GM23338 (cell line): ENCODE data around the gene CD68. TPM values are rescaled to one million over a fixed set of nuclear protein-coding genes. Genes with fewer than 3 reads are reported as not detected.

Source experiments
- ATAC-seq: fragments of 200-7000 bp; cut with Tn5 transposase; 3 replicates; pipeline ENCODE4 v1.9.1; 2020
- DNase-seq: peaks from one replicate; pipeline ENCODE4 v3.0.0-alpha.2; 2015; ENCODE audit warnings: low spot score
- H2AFZ ChIP-seq: fragments of 200-600 bp; sonication (generic); 2 replicates; pipeline ENCODE4 v1.8.0; 2016; ENCODE audit warnings: antibody characterized with exemption, mild to moderate bottlenecking, moderate library complexity
- H3F3A ChIP-seq: fragments of 200-600 bp; sonication (generic); replicated peaks from 2 replicates; pipeline ENCODE4 v1.8.0; 2017; ENCODE audit warnings: antibody characterized with exemption, mixed run types, low read depth
- H3K27ac ChIP-seq: fragments of 200-600 bp; sonication (generic); 2 replicates; pipeline ENCODE4 v1.6.1; 2016; ENCODE audit warnings: low read depth
- H3K27me3 ChIP-seq: fragments of 200-600 bp; sonication (generic); 2 replicates; pipeline ENCODE4 v1.8.0; 2016; ENCODE audit warnings: mild to moderate bottlenecking, mixed run types, moderate library complexity; ENCODE audit not compliant: insufficient read depth
- H3K36me3 ChIP-seq: fragments of 200-600 bp; sonication (generic); 2 replicates; pipeline ENCODE4 v1.8.0; 2016; ENCODE audit warnings: mild to moderate bottlenecking; ENCODE audit not compliant: insufficient read depth
- H3K4me1 ChIP-seq: fragments of 200-600 bp; sonication (generic); 2 replicates; pipeline ENCODE4 v1.8.0; 2016; ENCODE audit warnings: mild to moderate bottlenecking, moderate library complexity; ENCODE audit not compliant: insufficient read depth
- H3K4me2 ChIP-seq: fragments of 200-600 bp; sonication (generic); 2 replicates; pipeline ENCODE4 v1.7.1; 2017; ENCODE audit warnings: mixed run types
- H3K4me3 ChIP-seq: fragments of 200-600 bp; sonication (generic); 2 replicates; pipeline ENCODE4 v1.6.1; 2016; ENCODE audit warnings: mixed run types
- H3K79me2 ChIP-seq: fragments of 200-600 bp; sonication (generic); replicated peaks from 2 replicates; pipeline ENCODE4 v1.8.0; 2017; ENCODE audit warnings: mild to moderate bottlenecking; ENCODE audit not compliant: insufficient read depth
- H3K9me2 ChIP-seq: fragments of 200-600 bp; sonication (generic); 2 replicates; pipeline ENCODE4 v1.8.0; 2017; ENCODE audit not compliant: insufficient read depth
- H4K20me1 ChIP-seq: fragments of 200-600 bp; sonication (generic); replicated peaks from 2 replicates; pipeline ENCODE4 v1.8.0; 2017; ENCODE audit warnings: mild to moderate bottlenecking; ENCODE audit not compliant: insufficient read depth
- H3K27ac Mint-ChIP-seq: 2 replicates; pipeline ENCODE4 v1.8.0; 2020; ENCODE audit warnings: inconsistent platforms, mild to moderate bottlenecking, moderate library complexity, mixed read lengths
- H3K27me3 Mint-ChIP-seq: 3 replicates; pipeline ENCODE4 v1.8.0; 2022; ENCODE audit warnings: low read depth, mild to moderate bottlenecking, moderate library complexity, mixed read lengths, inconsistent platforms; ENCODE audit not compliant: insufficient read depth, poor library complexity
- H3K36me3 Mint-ChIP-seq: 3 replicates; pipeline ENCODE4 v1.8.0; 2021; ENCODE audit warnings: low read depth, mild to moderate bottlenecking, inconsistent platforms, moderate library complexity, mixed read lengths
- H3K4me1 Mint-ChIP-seq: 3 replicates; pipeline ENCODE4 v1.8.0; 2020; ENCODE audit warnings: mild to moderate bottlenecking, inconsistent platforms, mixed read lengths
- H3K4me3 Mint-ChIP-seq: 3 replicates; pipeline ENCODE4 v1.8.0; 2021; ENCODE audit warnings: moderate library complexity, mild to moderate bottlenecking, inconsistent platforms, mixed read lengths
- H3K9me3 Mint-ChIP-seq: 3 replicates; pipeline ENCODE4 v1.8.0; 2020; ENCODE audit warnings: moderate library complexity, mild to moderate bottlenecking, inconsistent platforms, mixed read lengths
- CREB1 ChIP-seq: fragments of 250-450 bp; sonication (Bioruptor Pico); IDR thresholded peaks from 2 replicates; pipeline ENCODE4 v1.5.0; 2020; ENCODE audit warnings: low read depth, mild to moderate bottlenecking, moderate library complexity
- CTCF ChIP-seq, 2 experiments: fragments of 200-600 bp in 1 of 2; sonication (generic) in 1 of 2; conservative IDR thresholded peaks; 2 replicates each; pipeline versions ENCODE4 v1.5.1 to v1.6.1; 2016 to 2017; ENCODE audit warnings: antibody characterized with exemption in 2 of 2, low read depth in 2 of 2, mild to moderate bottlenecking in 2 of 2, moderate library complexity in 1 of 2
- ETS1 ChIP-seq: IDR thresholded peaks from 2 replicates; pipeline ENCODE4 v1.6.1; 2016; ENCODE audit warnings: antibody characterized with exemption
- EZH2 ChIP-seq: fragments of 200-600 bp; sonication (generic); IDR thresholded peaks from one replicate; pipeline ENCODE4 v1.8.0; 2017; ENCODE audit warnings: antibody characterized with exemption, mild to moderate bottlenecking, low read depth; ENCODE audit not compliant: unreplicated experiment
- JUNB ChIP-seq: IDR thresholded peaks from one replicate; pipeline ENCODE4 v1.6.1; 2016; ENCODE audit warnings: antibody characterized with exemption; ENCODE audit not compliant: unreplicated experiment
- REST ChIP-seq: IDR thresholded peaks from one replicate; pipeline ENCODE4 v1.6.1; 2018; ENCODE audit warnings: antibody characterized with exemption; ENCODE audit not compliant: unreplicated experiment
- STAT1 ChIP-seq: IDR thresholded peaks from one replicate; pipeline ENCODE4 v1.6.1; 2016; ENCODE audit warnings: antibody characterized with exemption; ENCODE audit not compliant: unreplicated experiment
- ZNF114 ChIP-seq: fragments of 250-450 bp; sonication (Bioruptor Pico); IDR thresholded peaks from 2 replicates; pipeline ENCODE4 v1.5.0; 2020; ENCODE audit warnings: mild to moderate bottlenecking, moderate library complexity
- ZNF331 ChIP-seq: fragments of 250-450 bp; sonication (Bioruptor Pico); IDR thresholded peaks from 2 replicates; pipeline ENCODE4 v1.5.0; 2020; ENCODE audit warnings: low read depth, mild to moderate bottlenecking, moderate library complexity
- polyA plus RNA-seq: library from polyadenylated mRNA; unstranded; fragments of >200 nt; fragmentation: Nextera tagmentation; extraction: Ambion mirVana; gene quantifications from 2 replicates; pipeline ENCODE4 v1.2.1, GENCODE V29; 2016
- total RNA-seq: library from RNA; depleted of rRNA; stranded (reverse); fragments of >200 nt; shearing (Covaris generic); gene quantifications from 2 replicates; pipeline ENCODE4 v1.2.3, GENCODE V29; 2014

The CD68 gene
- total and polyA plus RNA-seq, 2 experiments from 2014 or later: not detected

DNA sequence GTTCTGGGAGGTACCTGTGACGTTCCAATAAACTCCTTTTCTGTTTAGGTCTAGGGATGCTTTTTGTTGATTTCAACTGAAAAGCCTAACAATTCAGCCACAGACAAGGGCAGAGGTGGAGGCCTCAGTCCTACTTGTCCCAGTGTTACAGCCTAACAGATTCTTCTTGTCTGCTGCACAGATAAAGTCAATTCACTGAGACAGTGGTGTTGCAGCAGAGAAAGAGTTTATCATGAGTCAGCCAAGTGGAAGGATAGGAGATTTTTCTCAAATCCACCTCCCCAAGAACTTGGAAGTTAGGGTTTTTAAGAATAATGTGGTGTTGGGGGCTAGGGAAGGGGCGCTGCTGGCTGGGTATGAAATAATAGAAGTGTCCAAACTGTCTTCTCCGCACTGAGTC, 41.4 kb upstream of the CD68 start (continued):
- TF ChIP-seq REST (no peak), ETS1 (no peak)

DNA sequence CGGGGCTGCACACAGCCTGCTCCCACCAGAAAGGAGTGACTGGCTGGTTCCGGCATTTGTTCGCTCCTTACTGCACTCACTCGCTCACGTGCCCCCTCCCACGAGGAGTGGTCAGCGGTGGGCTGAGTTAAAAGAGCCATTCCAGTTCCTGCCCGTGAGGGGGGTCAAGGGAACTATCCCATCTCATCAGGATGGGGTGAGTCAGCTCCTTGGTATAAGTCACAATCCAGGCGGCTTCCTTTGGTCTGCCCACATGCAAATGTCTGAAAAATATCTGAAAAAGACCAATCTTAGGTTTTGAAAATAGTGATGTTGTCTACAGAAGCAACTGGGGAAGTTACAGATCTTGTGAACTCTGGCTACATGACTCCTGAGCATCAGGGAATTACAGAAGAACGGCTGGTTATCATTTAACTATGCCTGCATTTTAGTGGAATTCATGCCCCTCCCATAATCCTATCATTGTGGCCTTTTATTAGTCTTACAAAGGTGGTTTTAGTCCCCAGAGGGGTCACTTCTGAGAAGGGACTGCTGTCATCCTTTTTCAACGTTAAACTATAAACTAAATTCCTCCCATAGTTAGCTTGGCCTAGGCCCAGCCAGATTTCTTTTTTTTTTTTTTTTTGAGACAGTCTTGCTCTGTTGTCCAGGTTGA, 40.4 kb upstream of the CD68 start:
- H3K9me2 ChIP-seq: no peaks in the 10 kb centered on the region
- Mint-ChIP-seq H3K27ac (no peak overlapping the region), H3K9me3 (no peaks in the 10 kb centered on the region), H3K36me3 (no peaks in the 10 kb centered on the region), H3K27me3 (peaks cover 11% of the 10 kb centered on the region), H3K4me1 (no peaks in the 10 kb centered on the region), H3K4me3 (no peak overlapping the region)
- H3K27ac ChIP-seq: no peak overlapping the region
- DNase-seq: no peak
- no peaks in the 10 kb centered on the region for H4K20me1 ChIP-seq
- no peaks in the 10 kb centered on the region for H3K27me3 ChIP-seq
- H3K4me2 ChIP-seq: no peak overlapping the region
- no peak overlapping the region for H3K4me3 ChIP-seq
- H3F3A ChIP-seq: no peaks in the 10 kb centered on the region
- ATAC-seq: no peak
- H2AFZ ChIP-seq: no peak overlapping the region; the same call in 1 of the 2 replicates
- H3K36me3 ChIP-seq: no peaks in the 10 kb centered on the region
- H3K79me2 ChIP-seq: no peaks in the 10 kb centered on the region
- H3K4me1 ChIP-seq: no peaks in the 10 kb centered on the region
- no peak for TF ChIP-seq CTCF (conservative IDR thresholded peaks at IDR 0.05; ENCODE audit: low read depth in 2 of 2)
- no peak for TF ChIP-seq ETS1
- no peak for TF ChIP-seq JUNB
- no peak for TF ChIP-seq ZNF331 (CRISPR knock-in tag)
- TF ChIP-seq REST: no peak
- TF ChIP-seq STAT1: no peak
- TF ChIP-seq EZH2: no peak
- no peak for TF ChIP-seq CREB1 (CRISPR knock-in tag)
- no peak for TF ChIP-seq ZNF114
